UCSD-AML1 (cell line): ENCODE results near the gene CHRNB4.
"Not testable (repeated sequence)": the region's sequence is repeated elsewhere in the genome, so short reads cannot be mapped to it uniquely, and the experiment has no call there.

Experiments used
- DNase-seq: peaks from one replicate; lab custom pipeline; 2025; ENCODE audit not compliant: unreplicated experiment; lab: John Stamatoyannopoulos, UW

Gene CHRNB4, protein sequence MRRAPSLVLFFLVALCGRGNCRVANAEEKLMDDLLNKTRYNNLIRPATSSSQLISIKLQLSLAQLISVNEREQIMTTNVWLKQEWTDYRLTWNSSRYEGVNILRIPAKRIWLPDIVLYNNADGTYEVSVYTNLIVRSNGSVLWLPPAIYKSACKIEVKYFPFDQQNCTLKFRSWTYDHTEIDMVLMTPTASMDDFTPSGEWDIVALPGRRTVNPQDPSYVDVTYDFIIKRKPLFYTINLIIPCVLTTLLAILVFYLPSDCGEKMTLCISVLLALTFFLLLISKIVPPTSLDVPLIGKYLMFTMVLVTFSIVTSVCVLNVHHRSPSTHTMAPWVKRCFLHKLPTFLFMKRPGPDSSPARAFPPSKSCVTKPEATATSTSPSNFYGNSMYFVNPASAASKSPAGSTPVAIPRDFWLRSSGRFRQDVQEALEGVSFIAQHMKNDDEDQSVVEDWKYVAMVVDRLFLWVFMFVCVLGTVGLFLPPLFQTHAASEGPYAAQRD

GRCh38 chr15:78641102-78641748, at the start of gene CHRNB4:
Gene CHRNB4 (minus strand): TSS chr15:78641210. CDS start chr15:78641133, 77 bp downstream.
- DNase-seq: no peak

GRCh38 chr15:78689626-78690025, 48.6 kb upstream of the CHRNB4 start:
- DNase-seq: no peak

GRCh38 chr15:78685925-78686324, 44.9 kb upstream of the CHRNB4 start:
- no peak for DNase-seq

DNA sequence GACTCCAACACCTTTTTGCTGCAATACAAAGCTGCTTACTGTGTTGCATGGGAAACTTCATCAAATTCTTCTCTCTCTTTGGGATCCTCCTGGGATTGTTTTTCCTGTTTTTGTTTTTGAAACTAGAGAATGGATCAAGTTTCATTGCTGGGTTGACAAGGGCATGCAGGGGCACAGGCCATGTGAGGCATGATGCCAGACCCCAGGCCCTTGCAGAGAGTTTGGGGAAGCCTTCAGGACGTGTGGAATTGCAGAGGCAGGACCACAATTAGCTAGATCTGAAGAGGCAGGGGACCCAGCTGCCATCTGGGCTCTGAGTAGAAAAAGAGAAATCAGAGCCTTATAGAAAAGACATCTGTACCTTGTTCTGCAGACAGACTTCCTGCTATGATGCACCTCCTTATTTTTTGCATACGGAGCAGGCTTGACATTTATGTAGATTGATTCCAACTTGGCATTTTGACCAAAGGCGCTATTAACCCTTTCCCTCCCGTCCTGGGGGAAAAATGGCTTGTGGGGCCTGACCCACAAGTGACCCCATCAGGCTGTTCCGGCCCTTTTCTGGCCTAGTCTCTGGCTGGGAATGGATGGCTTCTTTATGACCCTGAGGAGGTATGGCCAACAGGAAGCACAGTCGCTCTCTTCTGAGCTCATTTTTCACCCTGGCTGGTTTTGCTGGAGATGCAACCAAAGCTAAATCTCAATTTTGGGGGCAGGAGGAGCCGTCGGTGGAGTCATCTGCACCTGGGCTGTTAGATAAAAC, 44.3 kb upstream of the CHRNB4 start:
- DNase-seq: no peak

DNA sequence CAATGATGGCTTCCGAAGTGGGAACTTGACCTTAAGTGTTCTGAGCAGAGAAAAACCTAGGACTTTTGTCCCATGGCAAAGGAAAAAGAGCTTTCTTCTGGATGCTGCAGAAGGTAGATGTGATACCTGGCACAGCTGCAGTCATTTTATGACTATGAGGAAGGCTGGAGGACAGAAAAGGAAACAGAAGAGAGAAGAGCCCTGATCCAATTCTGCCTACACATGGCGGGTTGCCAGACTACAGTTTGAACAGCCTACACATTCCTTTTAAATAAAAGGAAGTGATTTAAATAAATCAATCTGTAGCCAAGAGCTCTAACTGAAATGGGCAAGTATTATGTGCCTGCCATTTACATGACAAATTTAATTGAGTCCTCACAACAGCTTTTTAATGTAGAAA, 43.6 kb upstream of the CHRNB4 start:
- DNase-seq: no peak

DNA sequence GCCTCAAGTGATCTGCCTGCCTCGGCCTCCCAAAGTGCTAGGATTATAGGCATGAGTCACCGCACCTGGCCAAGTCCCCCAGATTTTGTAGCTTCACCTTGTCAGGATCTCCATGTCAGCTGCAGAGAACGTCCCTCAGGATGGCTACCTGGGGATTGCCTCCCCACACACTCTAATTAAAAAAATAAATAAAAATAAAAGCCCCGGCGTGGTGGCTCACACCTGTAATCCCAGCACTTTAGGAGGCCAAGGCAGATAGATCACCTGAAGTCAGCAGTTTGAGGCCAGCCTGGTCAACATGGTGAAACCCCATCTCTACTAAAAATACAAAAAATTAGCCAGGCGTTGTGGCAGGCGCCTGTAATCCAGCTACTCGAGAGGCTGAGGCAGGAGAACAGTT, 42.6 kb upstream of the CHRNB4 start:
- DNase-seq: not testable (repeated sequence)

GRCh38 chr15:78682693-78683410, 41.8 kb upstream of the CHRNB4 start:
- DNase-seq: no peak

GRCh38 chr15:78682004-78682651, 41.1 kb upstream of the CHRNB4 start:
- peak; percentile 44 for DNase-seq

DNA sequence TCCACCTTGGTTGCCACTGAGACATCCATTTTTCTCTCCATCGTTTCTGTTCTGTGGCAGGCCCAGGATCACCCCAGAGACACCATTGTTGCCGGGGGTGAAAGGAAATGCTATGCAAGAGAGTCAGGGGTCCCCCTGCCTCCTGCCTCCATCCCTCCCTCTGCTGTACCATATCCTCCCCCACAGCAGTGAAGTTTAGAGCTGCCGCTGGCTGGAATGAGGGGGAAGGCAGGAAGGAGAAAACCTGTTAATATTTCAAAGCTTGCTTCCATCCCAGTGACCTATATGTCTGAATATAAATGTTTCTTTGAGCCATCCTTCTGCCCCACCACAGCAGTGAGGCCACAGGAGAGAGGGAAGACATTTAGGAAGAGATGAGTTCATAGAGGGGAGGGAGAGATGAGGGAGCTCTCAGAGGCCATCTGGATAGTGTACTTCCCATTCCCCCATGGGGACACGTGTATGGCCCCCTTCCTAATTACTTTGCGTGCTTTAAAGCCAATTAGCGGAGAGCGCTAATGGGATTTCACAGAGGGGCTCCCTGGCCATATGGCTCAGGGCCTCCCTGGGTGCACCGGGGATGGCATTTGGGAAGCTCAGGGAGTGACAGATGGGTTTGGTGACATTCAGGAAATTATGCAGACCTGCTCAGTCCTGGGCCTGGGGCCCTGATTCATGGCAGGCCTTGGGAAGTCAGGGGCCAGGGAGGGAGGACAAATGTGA, 40.4 kb upstream of the CHRNB4 start:
- no peak for DNase-seq

GRCh38 chr15:78680431-78681075, 39.5 kb upstream of the CHRNB4 start:
- peak; percentile 58 for DNase-seq

GRCh38 chr15:78679089-78679511, 38.1 kb upstream of the CHRNB4 start:
- no peak for DNase-seq

- DNase-seq: no peak
These were observed 35.6 kb upstream of the CHRNB4 start for GRCh38 chr15:78676424-78677110.

DNA sequence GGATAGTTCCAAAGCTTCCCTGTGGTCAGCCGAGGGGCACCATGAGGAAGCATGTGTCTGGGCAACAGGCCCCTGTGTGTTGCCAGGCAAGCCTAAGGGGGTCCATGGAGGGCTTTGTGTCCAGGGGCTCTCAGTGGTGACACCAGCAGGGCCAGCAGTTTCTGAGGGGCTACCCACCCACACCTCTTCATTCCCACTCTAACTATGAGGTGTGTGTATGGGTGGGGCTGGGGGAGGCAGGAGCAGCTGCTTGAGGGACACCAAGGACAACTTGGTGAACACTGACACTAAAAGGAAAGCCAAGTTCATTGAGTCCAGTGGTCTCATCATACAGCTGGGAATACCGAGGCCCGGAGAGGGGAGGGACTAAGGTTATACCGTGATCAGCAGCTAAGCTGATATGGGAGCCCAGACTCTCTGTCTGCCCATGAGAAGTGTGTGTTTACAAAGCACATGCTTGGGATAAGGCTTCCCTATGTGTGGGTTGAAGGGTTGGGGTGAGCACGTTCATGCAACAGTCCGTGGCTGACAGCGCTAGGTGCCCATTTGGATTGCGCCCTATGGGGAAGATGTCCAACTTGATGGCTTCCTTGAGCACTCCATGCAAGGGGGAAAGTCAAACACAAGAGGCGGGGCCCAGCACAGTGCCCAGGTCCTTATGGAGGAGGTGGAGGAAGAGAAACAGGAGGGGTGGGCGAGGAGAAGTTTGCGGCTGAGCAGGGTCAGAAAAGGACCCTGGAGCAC, 34.8 kb upstream of the CHRNB4 start:
- DNase-seq: no peak

- DNase-seq: no peak
These were observed 34.2 kb upstream of the CHRNB4 start for GRCh38 chr15:78675206-78675605.

GRCh38 chr15:78673917-78674444, 33.0 kb upstream of the CHRNB4 start:
- no peak for DNase-seq

DNA sequence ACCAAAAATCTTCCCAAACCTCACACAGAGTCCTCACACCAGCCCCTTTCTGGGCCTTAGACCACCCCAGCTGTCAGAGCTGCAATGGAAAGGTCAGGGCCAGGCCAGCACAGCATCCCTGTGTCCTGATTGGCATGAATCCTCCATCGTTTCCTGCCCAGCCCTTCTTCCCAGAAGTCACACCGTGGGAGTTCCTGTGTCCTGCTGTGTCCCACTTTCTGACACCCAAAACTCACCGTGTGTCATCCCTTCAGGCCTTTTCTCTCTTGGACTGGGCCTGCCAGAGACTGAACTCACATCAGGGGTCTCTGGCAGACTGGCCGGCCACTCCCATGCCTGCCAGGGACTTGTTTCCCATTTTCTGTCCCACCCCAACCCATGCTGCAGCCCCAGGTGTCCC, 32.5 kb upstream of the CHRNB4 start:
- DNase-seq: no peak

GRCh38 chr15:78672285-78673014, 31.4 kb upstream of the CHRNB4 start:
- no peak for DNase-seq
